DOHH2 (cell line): ENCODE data around the gene ADAMTS7.

Experiments
- EZH2phosphoT487 ChIP-seq: fragments of 200-600 bp; sonication (generic); IDR thresholded peaks from 2 replicates; pipeline ENCODE4 v1.6.1; 2017; ENCODE audit warnings: borderline replicate concordance, mild to moderate bottlenecking, antibody characterized with exemption, low read length, moderate library complexity, mixed read lengths
- TF ChIP-seq, protein P1 (sequence below): fragments of 200-600 bp; sonication (generic); IDR thresholded peaks from one replicate; pipeline ENCODE4 v1.5.1; 2014; ENCODE audit warnings: antibody characterized with exemption, mild to moderate bottlenecking, low read depth, low read length; ENCODE audit not compliant: poor library complexity, severe bottlenecking

DNA sequence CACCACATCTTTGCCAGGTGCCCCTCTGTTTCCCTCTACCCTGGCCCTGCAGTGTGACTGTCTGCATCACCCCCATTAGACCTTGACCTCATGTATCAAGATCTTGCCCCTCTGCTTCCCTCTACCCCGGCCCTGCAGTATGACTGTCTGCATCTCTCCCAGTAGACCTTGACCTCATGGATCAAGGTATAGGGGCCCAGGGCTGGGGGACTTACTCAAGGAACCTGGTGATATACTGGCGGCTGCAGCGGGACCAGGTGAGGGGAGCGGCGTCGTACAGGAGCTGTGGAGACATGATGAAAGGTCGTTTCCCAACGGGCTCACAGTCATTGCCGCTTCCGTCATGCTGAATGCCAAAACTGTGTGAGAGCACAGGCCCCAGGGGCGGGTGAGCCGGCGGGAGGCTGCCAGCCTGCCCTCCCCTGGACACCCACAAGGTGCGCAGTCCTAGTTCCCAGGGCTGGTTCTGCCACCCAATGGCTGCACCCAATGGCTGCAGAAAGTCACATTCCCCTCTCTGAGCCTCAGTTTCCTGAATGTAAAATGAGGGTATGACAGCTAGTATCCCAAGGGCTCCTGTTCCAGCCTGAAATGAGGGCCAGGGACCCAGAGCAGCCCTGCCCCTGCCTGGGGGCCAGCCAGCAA is 23.1 kb downstream of the ADAMTS7 start:
- TF ChIP-seq, protein P1, sequence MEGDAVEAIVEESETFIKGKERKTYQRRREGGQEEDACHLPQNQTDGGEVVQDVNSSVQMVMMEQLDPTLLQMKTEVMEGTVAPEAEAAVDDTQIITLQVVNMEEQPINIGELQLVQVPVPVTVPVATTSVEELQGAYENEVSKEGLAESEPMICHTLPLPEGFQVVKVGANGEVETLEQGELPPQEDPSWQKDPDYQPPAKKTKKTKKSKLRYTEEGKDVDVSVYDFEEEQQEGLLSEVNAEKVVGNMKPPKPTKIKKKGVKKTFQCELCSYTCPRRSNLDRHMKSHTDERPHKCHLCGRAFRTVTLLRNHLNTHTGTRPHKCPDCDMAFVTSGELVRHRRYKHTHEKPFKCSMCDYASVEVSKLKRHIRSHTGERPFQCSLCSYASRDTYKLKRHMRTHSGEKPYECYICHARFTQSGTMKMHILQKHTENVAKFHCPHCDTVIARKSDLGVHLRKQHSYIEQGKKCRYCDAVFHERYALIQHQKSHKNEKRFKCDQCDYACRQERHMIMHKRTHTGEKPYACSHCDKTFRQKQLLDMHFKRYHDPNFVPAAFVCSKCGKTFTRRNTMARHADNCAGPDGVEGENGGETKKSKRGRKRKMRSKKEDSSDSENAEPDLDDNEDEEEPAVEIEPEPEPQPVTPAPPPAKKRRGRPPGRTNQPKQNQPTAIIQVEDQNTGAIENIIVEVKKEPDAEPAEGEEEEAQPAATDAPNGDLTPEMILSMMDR = no peak
- TF ChIP-seq EZH2phosphoT487 = no peak
